ENCODE measurements around the gene SNX19.

The SNX19 gene

GRCh38 chr11:130846606-130847005 lies 69.7 kb downstream of the SNX19 start:
- DNase-seq (ENCODE audit: low spot score), result peak; percentile 78

- no peak for DNase-seq (ENCODE audit: low spot score)
These were observed 74.3 kb downstream of the SNX19 start for GRCh38 chr11:130842001-130842400.

- no peak for DNase-seq (ENCODE audit: low spot score)
These were observed 75.6 kb downstream of the SNX19 start for GRCh38 chr11:130840679-130841078.

GRCh38 chr11:130839981-130840666 lies 76.2 kb downstream of the SNX19 start:
- no peak for DNase-seq (ENCODE audit: low spot score)

GRCh38 chr11:130837194-130837593 lies 79.1 kb downstream of the SNX19 start:
- DNase-seq (ENCODE audit: low spot score), result no peak

GRCh38 chr11:130834886-130835285 lies 81.4 kb downstream of the SNX19 start:
- no peak for DNase-seq (ENCODE audit: low spot score)

- no peak for DNase-seq (ENCODE audit: low spot score)
These were observed 83.5 kb downstream of the SNX19 start for GRCh38 chr11:130832566-130833425.

GRCh38 chr11:130831976-130832375 lies 84.3 kb downstream of the SNX19 start:
- DNase-seq (ENCODE audit: low spot score), result no peak

- no peak for DNase-seq (ENCODE audit: low spot score)
These were observed 84.8 kb downstream of the SNX19 start for GRCh38 chr11:130831506-130831905.

- no peak for DNase-seq (ENCODE audit: low spot score)
These were observed 85.7 kb downstream of the SNX19 start for GRCh38 chr11:130830566-130830965.

GRCh38 chr11:130829920-130830511 lies 86.3 kb downstream of the SNX19 start:
- no peak for DNase-seq (ENCODE audit: low spot score)

- DNase-seq (ENCODE audit: low spot score), result no peak
These were observed 87.5 kb downstream of the SNX19 start for GRCh38 chr11:130828741-130829140.

GRCh38 chr11:130827451-130828377 lies 88.6 kb downstream of the SNX19 start:
- DNase-seq (ENCODE audit: low spot score), result peak; percentile 45

GRCh38 chr11:130826572-130826971 lies 89.7 kb downstream of the SNX19 start:
- DNase-seq (ENCODE audit: low spot score), result no peak

GRCh38 chr11:130825983-130826382 lies 90.3 kb downstream of the SNX19 start:
- no peak for DNase-seq (ENCODE audit: low spot score)

GRCh38 chr11:130825561-130825960 lies 90.7 kb downstream of the SNX19 start:
- DNase-seq (ENCODE audit: low spot score), result no peak

Measured in COLO829 (cell line).